ENCODE measurements around the gene ZNF215.
A peak's percentile ranks its signal among the peaks of the same experiment; 100 is the strongest.

GRCh38 chr11:6926208-6927029 lies at the start of gene ZNF215:
- peak; percentile 56 for TF ChIP-seq POLR2AphosphoS5 (IDR thresholded peaks at IDR 0.05; ENCODE audit: low read depth)
- no peak for TF ChIP-seq CTCF (conservative IDR thresholded peaks at IDR 0.05; ENCODE audit: low read depth in 2 of 2)
- TF ChIP-seq EZH2phosphoT487 (IDR thresholded peaks at IDR 0.05; ENCODE audit: unreplicated experiment) = no peak
